Uterus (tissue), 4 donors: Measurements from ENCODE around the gene MYBPC2. TPM values are rescaled to one million over a fixed set of nuclear protein-coding genes. Genes with fewer than 3 reads are reported as not detected.

Experiments
- DNase-seq, 2 donors: peaks; one replicate each; pipeline ENCODE4 v3.0.0-alpha.2; 2019 to 2020
- H3K27ac ChIP-seq, 2 donors: fragments of 200-600 bp; sonication (generic); 1 replicate in 1 of 2; 2 replicates in 1 of 2; pipeline ENCODE4 v1.5.1; 2016 to 2018
- H3K27me3 ChIP-seq, 2 donors: fragments of 200-600 bp; sonication (generic); one replicate each; pipeline ENCODE4 v1.5.1; 2018 to 2019; ENCODE audit warnings: control low read depth in 1 of 2
- H3K36me3 ChIP-seq, 2 donors: fragments of 200-600 bp; sonication (generic); one replicate each; pipeline ENCODE4 v1.5.1; 2019; ENCODE audit warnings: control low read depth in 1 of 2
- H3K4me1 ChIP-seq, 2 donors: fragments of 200-600 bp; sonication (generic); one replicate each; pipeline ENCODE4 v1.5.1; 2018 to 2019; ENCODE audit warnings: control low read depth in 1 of 2
- H3K4me3 ChIP-seq, 2 donors: fragments of 200-600 bp; sonication (generic); 1 replicate in 1 of 2; 2 replicates in 1 of 2; pipeline ENCODE4 v1.5.1; 2018 to 2019; ENCODE audit warnings: mild to moderate bottlenecking in 1 of 2
- H3K9me3 ChIP-seq, 2 donors: fragments of 200-600 bp; sonication (generic); one replicate each; pipeline ENCODE4 v1.5.1; 2019; ENCODE audit warnings: control low read depth in 1 of 2
- POLR2A ChIP-seq, 2 donors: fragments of 450-650 bp; IDR thresholded peaks; one replicate each; pipeline ENCODE4 v1.6.1; 2016; ENCODE audit warnings: antibody characterized with exemption in 2 of 2, mild to moderate bottlenecking in 1 of 2, moderate library complexity in 1 of 2
- intact Hi-C: fragments of 100-400 bp; cut with DNase I; formaldehyde crosslinking; loops from one replicate; pipeline ENCODE4 v1.15.1; 2023; ENCODE audit warnings: low total_unique reads
- total RNA-seq, 4 donors: library from RNA; depleted of rRNA in 3 of 4; stranded (reverse); fragments of >200 nt in 3 of 4; gene quantifications; one replicate each; pipeline versions ENCODE4 v1.1.0 to v1.2.4, GENCODE V29; 2014 to 2023
- TF ChIP-seq, protein P1 (sequence below), 4 experiments: fragments of 200-600 bp in 2 of 4; fragments of 450-650 bp in 2 of 4; sonication (generic) in 2 of 4; IDR thresholded peaks; one replicate each; pipeline ENCODE4 v1.5.1; 2016 to 2019; ENCODE audit warnings: antibody characterized with exemption in 4 of 4, mild to moderate bottlenecking in 2 of 4, moderate library complexity in 1 of 4
- donor health status: DM: yes; HTN: yes; CAD: no.

MYBPC2 gene
- total RNA-seq, 4 donors from 2014 or later = 0.24 to 0.28 TPM; not detected in 2

DNA sequence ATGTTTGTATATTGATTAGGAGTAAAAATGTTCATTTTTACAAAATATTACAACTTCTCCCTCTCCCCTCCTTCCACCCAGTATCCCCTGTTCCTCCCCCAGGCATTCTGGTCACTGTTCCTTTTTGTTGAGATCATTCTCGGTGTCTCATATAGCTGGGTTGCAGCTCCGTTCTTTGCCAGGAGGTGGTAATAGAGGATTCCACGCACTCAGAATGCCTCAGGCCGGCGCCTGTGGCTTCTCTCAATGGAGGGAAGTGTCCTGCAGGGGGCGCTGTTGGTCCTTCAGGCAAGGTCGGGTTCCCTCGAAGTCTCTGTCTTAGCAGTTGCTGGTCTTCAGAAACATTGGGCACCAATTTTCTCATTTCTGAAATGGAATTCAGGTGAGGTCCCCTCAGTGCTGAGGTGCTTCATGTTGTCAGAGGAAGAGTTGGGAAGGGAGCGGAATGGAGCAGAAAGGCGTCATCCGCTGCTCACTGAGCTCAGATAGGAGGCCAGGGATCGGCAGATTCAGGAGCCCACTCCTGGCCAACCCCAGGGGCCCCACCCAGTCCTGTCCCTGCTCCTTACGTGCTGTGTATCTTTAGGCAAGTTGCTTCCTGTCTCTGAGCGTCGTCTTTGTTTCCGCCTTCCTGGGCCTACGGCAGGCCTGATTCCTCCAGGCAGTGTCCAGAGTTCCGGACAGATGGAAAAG lies 54.3 kb downstream of the MYBPC2 start:
- intact Hi-C loops = no loop called here
- Histone ChIP-seq H3K4me3 (no peak overlapping the region), H3K27me3 (peaks cover 0 to 21% of the 10 kb centered on the region in 2 donors), H3K9me3 (no peaks in the 10 kb centered on the region), H3K36me3 (no peaks in the 10 kb centered on the region), H3K27ac (no peak overlapping the region), H3K4me1 (no peaks in the 10 kb centered on the region)
- no peak for DNase-seq
- TF ChIP-seq, protein P1, sequence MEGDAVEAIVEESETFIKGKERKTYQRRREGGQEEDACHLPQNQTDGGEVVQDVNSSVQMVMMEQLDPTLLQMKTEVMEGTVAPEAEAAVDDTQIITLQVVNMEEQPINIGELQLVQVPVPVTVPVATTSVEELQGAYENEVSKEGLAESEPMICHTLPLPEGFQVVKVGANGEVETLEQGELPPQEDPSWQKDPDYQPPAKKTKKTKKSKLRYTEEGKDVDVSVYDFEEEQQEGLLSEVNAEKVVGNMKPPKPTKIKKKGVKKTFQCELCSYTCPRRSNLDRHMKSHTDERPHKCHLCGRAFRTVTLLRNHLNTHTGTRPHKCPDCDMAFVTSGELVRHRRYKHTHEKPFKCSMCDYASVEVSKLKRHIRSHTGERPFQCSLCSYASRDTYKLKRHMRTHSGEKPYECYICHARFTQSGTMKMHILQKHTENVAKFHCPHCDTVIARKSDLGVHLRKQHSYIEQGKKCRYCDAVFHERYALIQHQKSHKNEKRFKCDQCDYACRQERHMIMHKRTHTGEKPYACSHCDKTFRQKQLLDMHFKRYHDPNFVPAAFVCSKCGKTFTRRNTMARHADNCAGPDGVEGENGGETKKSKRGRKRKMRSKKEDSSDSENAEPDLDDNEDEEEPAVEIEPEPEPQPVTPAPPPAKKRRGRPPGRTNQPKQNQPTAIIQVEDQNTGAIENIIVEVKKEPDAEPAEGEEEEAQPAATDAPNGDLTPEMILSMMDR (IDR thresholded peaks at IDR 0.05) = no peak
- TF ChIP-seq POLR2A (IDR thresholded peaks at IDR 0.05) = no peak

DNA sequence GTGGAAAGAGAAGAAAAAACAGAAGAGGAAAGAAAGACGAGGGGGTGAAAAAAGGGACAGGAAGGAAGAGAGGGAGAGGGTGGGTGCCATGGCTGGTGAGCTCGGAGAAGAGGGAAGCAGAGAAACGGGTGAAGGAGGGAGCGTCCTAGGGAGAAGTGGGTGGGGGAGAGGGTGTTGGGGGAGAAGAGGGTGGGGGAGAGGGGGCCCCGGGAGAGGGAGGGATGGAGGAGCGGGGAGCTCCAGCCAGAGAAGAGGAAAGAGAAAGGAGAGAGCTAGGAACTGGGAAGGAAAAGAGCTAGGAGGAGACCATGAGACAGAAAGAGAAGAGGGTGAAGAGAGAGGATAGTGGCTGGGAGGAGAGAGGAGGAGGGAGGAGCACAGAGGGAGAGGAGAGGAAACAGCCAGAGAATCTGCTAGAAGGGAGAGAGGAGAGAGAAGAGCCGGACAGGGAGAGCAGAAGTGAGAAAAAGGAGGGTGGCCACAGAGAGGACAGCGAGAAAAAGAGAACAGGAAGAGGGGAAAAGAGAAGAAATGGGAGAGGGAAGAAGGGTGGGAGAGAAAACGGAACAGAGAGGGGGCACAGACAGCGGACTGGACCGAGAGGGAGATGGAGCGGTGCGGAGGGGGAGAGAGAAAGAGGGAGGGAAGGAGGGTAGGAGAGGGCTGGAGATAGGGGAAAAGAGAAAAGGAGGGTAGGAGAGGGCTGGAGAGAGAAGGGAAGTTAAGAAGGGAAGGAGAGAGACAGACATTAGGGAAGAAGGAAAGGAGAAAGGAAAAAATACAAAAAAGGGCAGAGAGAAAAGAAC lies 55.9 kb downstream of the MYBPC2 start:
- Histone ChIP-seq H3K36me3 (no peaks in the 10 kb centered on the region), H3K27me3 (peaks cover 0 to 21% of the 10 kb centered on the region in 2 donors), H3K27ac (no peak overlapping the region), H3K4me1 (no peaks in the 10 kb centered on the region), H3K9me3 (no peaks in the 10 kb centered on the region), H3K4me3 (no peak overlapping the region)
- DNase-seq = no peak
- intact Hi-C loops = no loop called here
- TF ChIP-seq POLR2A (IDR thresholded peaks at IDR 0.05) = no peak
- TF ChIP-seq, protein P1 (IDR thresholded peaks at IDR 0.05) = no peak

DNA sequence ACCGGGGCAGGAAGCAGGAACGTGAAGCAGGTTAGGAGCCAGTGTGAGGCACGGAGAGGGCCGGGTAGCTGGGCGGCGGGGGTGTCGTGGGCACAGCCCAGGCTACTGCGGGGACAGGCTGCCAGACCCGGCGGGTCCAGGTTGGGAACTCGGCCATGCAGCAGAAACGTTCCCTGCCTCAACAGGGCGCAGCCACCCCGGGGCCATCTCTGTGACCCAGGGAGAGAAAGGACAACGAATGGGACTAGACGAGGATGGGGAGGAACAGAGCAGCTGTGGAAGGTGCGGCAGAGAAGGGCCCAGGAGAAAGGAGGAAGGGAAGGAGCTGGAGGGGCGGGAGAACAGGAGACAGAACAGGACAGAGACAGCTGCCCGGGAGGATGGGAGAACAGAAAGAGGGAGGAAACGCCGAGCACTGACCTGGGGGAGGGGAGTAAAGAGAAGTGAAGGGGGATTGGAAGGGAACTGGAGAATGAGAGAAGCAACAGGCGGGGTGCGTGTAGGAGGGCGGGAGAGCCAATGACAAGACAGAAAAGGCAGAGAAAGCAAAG lies 56.8 kb downstream of the MYBPC2 start:
- TF ChIP-seq, protein P1 (IDR thresholded peaks at IDR 0.05) = no peak
- TF ChIP-seq POLR2A (IDR thresholded peaks at IDR 0.05) = no peak
- no peak overlapping the region for H3K27ac ChIP-seq
- H3K4me3 ChIP-seq = no peak overlapping the region
- no peaks in the 10 kb centered on the region for H3K36me3 ChIP-seq
- no peak for DNase-seq
- intact Hi-C loops = no loop called here
- H3K4me1 ChIP-seq = no peaks in the 10 kb centered on the region
- H3K27me3 ChIP-seq = peaks cover 0 to 21% of the 10 kb centered on the region in 2 donors
- H3K9me3 ChIP-seq = no peaks in the 10 kb centered on the region

DNA sequence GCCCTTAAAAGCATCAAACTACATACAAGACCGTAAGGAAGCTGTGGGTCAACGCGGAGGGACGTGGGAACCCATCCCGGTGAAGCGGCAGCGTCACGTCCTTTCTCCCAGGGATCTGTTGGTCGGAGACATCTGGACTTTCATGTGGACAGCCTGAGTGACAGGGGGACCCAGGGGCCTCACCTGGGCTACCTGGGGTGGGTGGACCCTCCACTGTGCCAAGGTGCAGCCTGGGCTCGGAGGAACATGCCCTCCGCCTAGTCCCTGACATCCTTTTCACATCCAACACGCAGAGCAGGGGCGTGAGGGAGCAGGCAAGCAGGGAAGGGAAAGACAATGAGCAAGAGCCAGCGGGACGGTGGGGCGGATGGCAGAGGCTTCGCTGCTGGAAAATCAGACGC lies 57.7 kb downstream of the MYBPC2 start:
- H3K36me3 ChIP-seq = no peaks in the 10 kb centered on the region
- intact Hi-C loops = no loop called here
- TF ChIP-seq POLR2A (IDR thresholded peaks at IDR 0.05) = no peak
- TF ChIP-seq, protein P1 (IDR thresholded peaks at IDR 0.05) = no peak
- DNase-seq = no peak
- H3K27me3 ChIP-seq = peaks cover 0 to 21% of the 10 kb centered on the region in 2 donors
- no peak overlapping the region for H3K27ac ChIP-seq
- H3K4me3 ChIP-seq = no peak overlapping the region
- H3K4me1 ChIP-seq = no peaks in the 10 kb centered on the region
- H3K9me3 ChIP-seq = no peaks in the 10 kb centered on the region

DNA sequence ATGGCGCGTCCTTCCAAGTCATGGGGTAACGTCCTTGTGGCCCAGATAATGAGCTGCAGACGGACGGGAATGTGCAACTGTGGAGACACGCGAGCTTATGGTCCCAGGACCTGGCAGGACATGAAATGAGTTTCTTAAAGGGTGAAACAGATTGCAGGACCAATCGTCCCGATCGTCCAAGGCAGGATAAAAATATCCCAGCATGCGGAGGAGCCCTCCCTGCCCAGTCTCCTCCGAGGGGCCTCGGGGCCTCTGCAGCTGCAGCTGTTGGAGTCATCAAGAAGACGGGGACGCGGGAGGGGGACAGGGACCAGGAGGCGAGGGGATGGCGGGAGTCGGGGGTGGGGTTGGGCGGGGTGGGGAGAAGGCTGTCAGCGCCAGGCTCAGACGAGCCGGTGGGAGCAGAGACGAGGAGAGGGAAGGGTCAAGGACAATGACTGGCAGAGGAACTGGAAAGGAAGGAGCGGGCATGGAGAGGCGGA lies 58.3 kb downstream of the MYBPC2 start:
- intact Hi-C loops = no loop called here
- peaks cover 0 to 21% of the 10 kb centered on the region in 2 donors for H3K27me3 ChIP-seq
- H3K9me3 ChIP-seq = no peaks in the 10 kb centered on the region
- H3K36me3 ChIP-seq = no peaks in the 10 kb centered on the region
- H3K4me1 ChIP-seq = no peaks in the 10 kb centered on the region
- DNase-seq = no peak
- no peak overlapping the region for H3K27ac ChIP-seq
- H3K4me3 ChIP-seq = no peak overlapping the region
- TF ChIP-seq, protein P1 (IDR thresholded peaks at IDR 0.05) = no peak
